K562 (cell line): Measurements from ENCODE around the gene FCGR3A. TPM values are rescaled to one million over a fixed set of nuclear protein-coding genes. Genes with fewer than 3 reads are reported as not detected.
"Not testable (repeated sequence)": the region's sequence is repeated elsewhere in the genome, so short reads cannot be mapped to it uniquely, and the experiment has no call there.

Experiments used
- ARID3A ChIP-seq: IDR thresholded peaks from 2 replicates; pipeline ENCODE4 v1.6.1; 2012; ENCODE audit warnings: low read depth, low read length, improper control_type of control experiment, borderline replicate concordance
- ARNT ChIP-seq, 2 experiments: fragments of 450-650 bp; IDR thresholded peaks; 2 replicates each; pipeline ENCODE4 v1.6.1; 2016; ENCODE audit warnings: mild to moderate bottlenecking in 1 of 2
- ATF1 ChIP-seq, 2 experiments: fragments of 450-650 bp in 1 of 2; IDR thresholded peaks; 2 replicates each; pipeline ENCODE4 v1.6.1; 2016; ENCODE audit warnings: missing compliant biosample characterization in 1 of 2, missing genetic modification characterization in 1 of 2
- ATF7 ChIP-seq: fragments of 450-650 bp; IDR thresholded peaks from 2 replicates; pipeline ENCODE4 v1.7.1; 2014; ENCODE audit warnings: mild to moderate bottlenecking, moderate library complexity
- CBFA2T2 ChIP-seq: fragments of 450-650 bp; conservative IDR thresholded peaks from 2 replicates; pipeline ENCODE4 v1.6.1; 2017; ENCODE audit warnings: mild to moderate bottlenecking
- CBFA2T3 ChIP-seq: fragments of 450-650 bp; IDR thresholded peaks from 2 replicates; pipeline ENCODE4 v1.6.1; 2017
- CREM ChIP-seq: IDR thresholded peaks from 2 replicates; pipeline ENCODE4 v1.6.1; 2014; ENCODE audit warnings: antibody characterized with exemption, low read depth
- CTBP1 ChIP-seq: fragments of 450-650 bp; IDR thresholded peaks from 2 replicates; pipeline ENCODE4 v1.6.1; 2016; ENCODE audit warnings: borderline replicate concordance
- EP300 ChIP-seq: IDR thresholded peaks from 2 replicates; pipeline ENCODE4 v1.6.1; 2012; ENCODE audit warnings: low read length, improper control_type of control experiment
- GABPA ChIP-seq: fragments of 200-800 bp; sonication (Bioruptor generic); conservative IDR thresholded peaks from 2 replicates; pipeline ENCODE4 v1.6.1; 2016; ENCODE audit warnings: low read depth, missing genetic modification characterization, missing compliant biosample characterization
- HDAC1 ChIP-seq, 2 experiments: fragments of 450-650 bp; IDR thresholded peaks; 2 replicates each; pipeline ENCODE4 v1.6.1; 2016 to 2017; ENCODE audit warnings: inconsistent platforms in 1 of 2, mild to moderate bottlenecking in 1 of 2, moderate library complexity in 1 of 2
- HMBOX1 ChIP-seq: sonication (generic); IDR thresholded peaks from 2 replicates; pipeline ENCODE4 v1.6.1; 2016
- LEF1 ChIP-seq: fragments of 450-650 bp; IDR thresholded peaks from 2 replicates; pipeline ENCODE4 v1.6.1; 2016; ENCODE audit warnings: mild to moderate bottlenecking
- MLLT1 ChIP-seq, 2 experiments: fragments of 450-650 bp; IDR thresholded peaks; 2 replicates each; pipeline ENCODE4 v1.6.1; 2016
- NBN ChIP-seq: fragments of 450-650 bp; IDR thresholded peaks from 2 replicates; pipeline ENCODE4 v1.6.1; 2016; ENCODE audit warnings: low read depth, mild to moderate bottlenecking
- NRF1 ChIP-seq, 2 experiments: fragments of 450-650 bp; IDR thresholded peaks in 1 of 2; conservative IDR thresholded peaks in 1 of 2; 2 replicates each; pipeline ENCODE4 v1.6.1; 2014; ENCODE audit warnings: mild to moderate bottlenecking in 2 of 2
- PHF21A ChIP-seq: fragments of 450-650 bp; IDR thresholded peaks from 2 replicates; pipeline ENCODE4 v1.6.1; 2017; ENCODE audit warnings: low read depth, borderline replicate concordance
- RCOR1 ChIP-seq, 2 experiments: IDR thresholded peaks; 2 replicates each; pipeline ENCODE4 v1.6.1; 2012; ENCODE audit warnings: low read depth in 2 of 2, low read length in 2 of 2, borderline replicate concordance in 1 of 2, improper control_type of control experiment in 1 of 2
- polyA plus RNA-seq, 8 experiments: library from polyadenylated mRNA; depleted of rRNA in 4 of 8; stranded (reverse) in 5 of 8; unstranded in 3 of 8; fragments of >200 nt; fragmentation: Nextera tagmentation in 2 of 8; fragmentation: Illumina TruSeq in 1 of 8; extraction: Ambion mirVana in 2 of 8; extraction: Trizol in 1 of 8; gene quantifications; 2 replicates each; pipeline versions ENCODE4 v1.2.1 to v1.2.3, GENCODE V29; 2011 to 2014; ENCODE audit warnings: inconsistent platforms in 1 of 8, missing spikeins in 1 of 8
- total RNA-seq, 7 experiments: library from RNA; depleted of rRNA in 6 of 7; stranded (reverse); fragments of >200 nt in 6 of 7; fragmentation: Illumina TruSeq in 2 of 7; extraction: Trizol in 2 of 7; gene quantifications; 2 replicates each; pipeline versions ENCODE4 v1.2.1 to v1.2.3, GENCODE V29; 2011 to 2021; ENCODE audit warnings: low replicate concordance in 1 of 7

FCGR3A gene
- total and polyA plus RNA-seq, 9 of the 15 experiments (the other 6 are each of a cell fraction or from before 2014, with no cell fraction given) = 0.04 to 0.29 (median 0.14) TPM; not detected in 3

GRCh38 chr1:161542091-161542559 lies 7.5 kb downstream of the FCGR3A start (continued):
- not testable (repeated sequence) for TF ChIP-seq ATF1 (CRISPR knock-in tag; IDR thresholded peaks at IDR 0.05)
- TF ChIP-seq ATF1 (tag; IDR thresholded peaks at IDR 0.05) = peak; percentile 81
- peak; percentile 47; the same call in 1 of the 2 replicates for TF ChIP-seq CBFA2T3
- peak; percentile 26; the same call in 1 of the 2 replicates for TF ChIP-seq NBN
- peak; percentile 87 for TF ChIP-seq ATF7
- peak in 1 of 2 experiments; percentile 42; a peak in 1 of 4 replicates for TF ChIP-seq RCOR1 (IDR thresholded peaks at IDR 0.05; ENCODE audit: borderline replicate concordance in 1 of 2, low read depth in 2 of 2, low read length in 2 of 2)
- 0 out of 2 replicates have a peak, but pooled peaks have one; percentile 22 for TF ChIP-seq GABPA (tag)
- TF ChIP-seq ARNT (IDR thresholded peaks at IDR 0.05) = peak in 1 of 2 experiments; percentile 44; a peak in 1 of 4 replicates
- TF ChIP-seq CTBP1 = peak; percentile 82
- TF ChIP-seq EP300 = peak; percentile 74
- 0 out of 4 replicates have a peak, but pooled peaks of 1 of the 2 experiments have one; percentile 21 for TF ChIP-seq NRF1 (conservative IDR thresholded peaks at IDR 0.05 in 1 of 2, IDR thresholded peaks at IDR 0.05 in 1 of 2)
- TF ChIP-seq PHF21A = peak; percentile 75; the same call in 1 of the 2 replicates
- peak; percentile 38 for TF ChIP-seq CBFA2T2
- TF ChIP-seq ARID3A = peak; percentile 86
- peak in 1 of 2 experiments; percentile 73; a peak in 1 of 4 replicates for TF ChIP-seq HDAC1 (IDR thresholded peaks at IDR 0.05)
- TF ChIP-seq HMBOX1 = peak; percentile 41; the same call in 1 of the 2 replicates
- peak; percentile 37; the same call in 1 of the 2 replicates for TF ChIP-seq CREM
- TF ChIP-seq MLLT1 (IDR thresholded peaks at IDR 0.05) = peak in 1 of 2 experiments; percentile 66; a peak in 1 of 4 replicates
- 0 out of 2 replicates have a peak, but pooled peaks have one; percentile 37 for TF ChIP-seq LEF1
